Gastrocnemius medialis (tissue), 4 donors: ENCODE data around the gene PLBD2.

ENCODE experiments used
- CTCF ChIP-seq, 5 experiments: fragments of 450-650 bp in 3 of 5; fragments of 200-600 bp in 2 of 5; sonication (generic) in 2 of 5; IDR thresholded peaks in 4 of 5; conservative IDR thresholded peaks in 1 of 5; 1 replicate in 4 of 5; 2 replicates in 1 of 5; pipeline ENCODE4 v1.5.1; 2016 to 2019; ENCODE audit warnings: antibody characterized with exemption in 5 of 5, mild to moderate bottlenecking in 3 of 5, moderate library complexity in 3 of 5
- POLR2A ChIP-seq, 2 donors: fragments of 450-650 bp; IDR thresholded peaks; one replicate each; pipeline ENCODE4 v1.6.1; 2017; ENCODE audit warnings: antibody characterized with exemption in 2 of 2, mild to moderate bottlenecking in 2 of 2, moderate library complexity in 2 of 2

- TF ChIP-seq CTCF (IDR thresholded peaks at IDR 0.05 in 4 of 5, conservative IDR thresholded peaks at IDR 0.05 in 1 of 5) (no peak), POLR2A (IDR thresholded peaks at IDR 0.05) (no peak)
These were observed 70.1 kb downstream of the PLBD2 start for GRCh38 chr12:113428482-113428881.
